ENCODE results near the gene SGMS2. TPM values are rescaled to one million over a fixed set of nuclear protein-coding genes. Genes with fewer than 3 reads are reported as not detected.

SGMS2 gene
- total RNA-seq, 4 donors from 2014 or later = 7.4 to 90.3 (median 35.6) TPM

GRCh38 chr4:107850438-107850837 is 25.7 kb downstream of the SGMS2 start:
- TF ChIP-seq CTCF (IDR thresholded peaks at IDR 0.05) (no peak), POLR2A (IDR thresholded peaks at IDR 0.05) (no peak)
- no peaks in the 10 kb centered on the region for H3K9me3 ChIP-seq
- intact Hi-C loops (cut with DNase I; ENCODE audit: low total_unique reads) = no loop called here
- H3K36me3 ChIP-seq = no peaks in the 10 kb centered on the region
- H3K4me1 ChIP-seq = no peaks in the 10 kb centered on the region
- no peaks in the 10 kb centered on the region for H3K27me3 ChIP-seq
- no peak overlapping the region for H3K27ac ChIP-seq
- DNase-seq = no peak
- no peak overlapping the region for H3K4me3 ChIP-seq

DNA sequence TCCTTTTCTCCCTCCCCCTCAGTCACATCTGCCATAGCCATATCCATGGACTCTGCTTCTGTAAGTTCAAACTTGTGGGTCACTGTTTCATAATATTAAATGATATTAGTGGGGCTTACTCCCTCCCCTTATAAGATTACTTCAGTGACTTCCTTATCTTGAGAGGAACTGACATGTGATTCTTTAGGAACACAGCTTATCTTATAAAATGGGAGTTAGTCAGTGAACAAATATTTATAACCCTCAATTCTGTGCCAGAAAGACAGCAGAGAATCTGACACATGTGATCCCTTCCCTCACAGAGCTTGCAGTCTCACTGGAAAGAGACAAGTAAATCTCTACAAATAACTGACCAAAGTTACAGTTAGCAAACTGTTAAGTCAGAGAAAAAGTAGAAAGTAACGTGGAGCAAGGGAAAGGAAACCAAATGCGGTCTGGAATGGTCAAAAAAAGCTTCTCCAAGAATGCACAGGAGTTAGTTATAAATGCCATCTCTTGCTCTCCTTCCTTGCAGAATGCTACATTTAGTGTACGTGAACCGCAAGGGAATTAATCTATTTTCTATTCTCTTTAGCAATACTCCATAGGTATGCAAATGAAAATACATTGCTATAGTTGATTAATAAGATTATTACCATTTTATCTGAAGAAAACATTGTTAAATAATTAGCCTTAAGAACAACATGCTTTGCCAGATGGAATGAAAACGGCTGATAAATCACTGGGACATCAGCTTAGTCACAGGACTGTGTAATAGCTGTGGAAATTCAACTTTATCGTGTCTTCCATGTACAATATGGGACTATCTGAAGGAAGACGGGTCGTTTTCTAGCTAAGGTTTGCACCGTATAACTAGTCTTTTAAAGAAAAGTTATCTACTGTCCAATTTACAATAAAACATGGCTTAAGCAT is 29.0 kb downstream of the SGMS2 start:
- TF ChIP-seq POLR2A (IDR thresholded peaks at IDR 0.05) (no peak), CTCF (IDR thresholded peaks at IDR 0.05) (no peak)
- Histone ChIP-seq H3K4me1 (no peaks in the 10 kb centered on the region), H3K9me3 (no peaks in the 10 kb centered on the region), H3K36me3 (no peaks in the 10 kb centered on the region), H3K27ac (peak overlapping the region; percentile 70 to 72), H3K27me3 (no peaks in the 10 kb centered on the region), H3K4me3 (no peak overlapping the region)
- DNase-seq = peak in 1 of 2 donors; percentile 33
- intact Hi-C loops (cut with DNase I; ENCODE audit: low total_unique reads) = no loop called here

GRCh38 chr4:107854356-107855022 is 29.8 kb downstream of the SGMS2 start:
- no peak for TF ChIP-seq POLR2A (IDR thresholded peaks at IDR 0.05)
- no peak for TF ChIP-seq CTCF (IDR thresholded peaks at IDR 0.05)
- DNase-seq = peak; percentile 20 to 30
- Histone ChIP-seq H3K4me3 (no peak overlapping the region), H3K36me3 (no peaks in the 10 kb centered on the region), H3K9me3 (no peaks in the 10 kb centered on the region), H3K4me1 (no peaks in the 10 kb centered on the region), H3K27me3 (no peaks in the 10 kb centered on the region), H3K27ac (peak overlapping the region; percentile 70 to 72)
- intact Hi-C loops (cut with DNase I; ENCODE audit: low total_unique reads) = no loop called here

DNA sequence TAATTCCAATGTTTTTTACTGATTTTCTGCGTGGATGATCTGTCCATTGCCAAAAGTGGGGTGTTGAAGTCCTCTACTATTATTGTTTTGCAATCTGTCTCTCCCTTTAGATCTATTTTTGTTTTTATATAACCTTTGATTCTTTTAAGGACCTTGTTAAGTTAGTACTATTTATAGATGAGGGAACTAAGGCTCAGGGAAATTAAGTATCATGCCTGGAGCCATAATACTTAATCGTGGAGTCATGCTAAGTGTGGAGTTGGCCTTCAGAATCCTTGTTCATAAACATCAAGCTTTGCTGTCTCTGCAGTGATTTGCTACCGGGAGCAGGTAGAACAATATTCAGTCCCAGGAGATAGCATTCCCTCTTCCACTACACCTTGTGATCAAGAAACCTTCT is 31.0 kb downstream of the SGMS2 start:
- TF ChIP-seq POLR2A (IDR thresholded peaks at IDR 0.05) = no peak
- TF ChIP-seq CTCF (IDR thresholded peaks at IDR 0.05) = no peak
- intact Hi-C loops (cut with DNase I; ENCODE audit: low total_unique reads) = no loop called here
- no peak overlapping the region for H3K4me3 ChIP-seq
- H3K27me3 ChIP-seq = no peaks in the 10 kb centered on the region
- DNase-seq = no peak
- peak overlapping the region; percentile 70 to 72 for H3K27ac ChIP-seq
- no peaks in the 10 kb centered on the region for H3K4me1 ChIP-seq
- H3K9me3 ChIP-seq = no peaks in the 10 kb centered on the region
- H3K36me3 ChIP-seq = no peaks in the 10 kb centered on the region

DNA sequence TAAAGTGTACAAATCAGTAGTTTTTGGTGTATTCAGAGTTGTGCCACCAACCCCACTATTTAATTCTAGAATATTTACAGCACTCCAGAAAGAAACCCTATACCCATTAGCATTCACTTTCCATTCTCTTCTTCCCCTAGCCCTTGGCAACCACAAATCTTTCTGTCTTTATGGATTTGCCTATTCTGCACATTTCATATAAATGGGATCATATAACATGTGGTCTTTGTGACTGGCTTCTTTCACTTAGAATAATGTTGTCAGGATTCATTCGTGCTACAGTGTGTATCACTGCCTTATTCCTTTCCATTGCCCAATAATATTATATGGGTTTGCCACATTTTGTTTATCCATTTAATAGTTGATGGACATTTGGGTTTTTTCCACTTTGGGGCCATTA is 32.2 kb downstream of the SGMS2 start:
- DNase-seq = no peak
- Histone ChIP-seq H3K27ac (no peak overlapping the region), H3K36me3 (no peaks in the 10 kb centered on the region), H3K27me3 (no peaks in the 10 kb centered on the region), H3K9me3 (no peaks in the 10 kb centered on the region), H3K4me3 (no peak overlapping the region), H3K4me1 (no peaks in the 10 kb centered on the region)
- intact Hi-C loops (cut with DNase I; ENCODE audit: low total_unique reads) = no loop called here
- TF ChIP-seq POLR2A (IDR thresholded peaks at IDR 0.05) = no peak
- TF ChIP-seq CTCF (IDR thresholded peaks at IDR 0.05) = no peak
